Bronchial epithelial cell (primary cell): ENCODE data around the gene PNMA1. TPM values are rescaled to one million over a fixed set of nuclear protein-coding genes. Genes with fewer than 3 reads are reported as not detected.

Experiments
- DNase-seq: peaks from one replicate; pipeline ENCODE4 v3.0.0-alpha.2; 2010; ENCODE audit warnings: low read depth
- FAIRE-seq: peaks from 2 replicates; lab custom pipeline; 2011; peaks lifted over from hg19 to GRCh38; lab: Jason Lieb, UNC
- H3K27me3 ChIP-seq: 2 replicates; pipeline ENCODE4 v1.5.1; 2011; ENCODE audit warnings: low read length; ENCODE audit not compliant: control insufficient read depth, insufficient read depth
- H3K36me3 ChIP-seq: 2 replicates; pipeline ENCODE4 v1.5.1; 2011; ENCODE audit warnings: low read length; ENCODE audit not compliant: control insufficient read depth, insufficient read depth
- H3K4me3 ChIP-seq: 2 replicates; pipeline ENCODE4 v1.5.1; 2011; ENCODE audit warnings: mild to moderate bottlenecking, low read depth, low read length, control low read depth
- CTCF ChIP-seq: IDR thresholded peaks from 2 replicates; pipeline ENCODE4 v1.5.1; 2011; ENCODE audit warnings: mild to moderate bottlenecking, moderate library complexity, low read length, control low read depth, inconsistent platforms; ENCODE audit not compliant: insufficient read depth, severe bottlenecking
- total RNA-seq: library from RNA; depleted of rRNA; stranded (reverse); fragments of >200 nt; gene quantifications from 2 replicates; pipeline ENCODE4 v1.2.1, GENCODE V29; 2014

The PNMA1 gene
- total RNA-seq, 1 donor from 2014 or later = 10.5 TPM

GRCh38 chr14:73755434-73756014, 41.3 kb upstream of the PNMA1 start:
- Histone ChIP-seq H3K4me3 (no peak overlapping the region), H3K36me3 (peaks cover 1% of the 10 kb centered on the region), H3K27me3 (no peaks in the 10 kb centered on the region)
- DNase-seq = peak; percentile 73
- TF ChIP-seq CTCF = no peak
- no peak for FAIRE-seq

- DNase-seq = no peak
- no peak overlapping the region for H3K4me3 ChIP-seq
- no peaks in the 10 kb centered on the region for H3K27me3 ChIP-seq
- peaks cover 1% of the 10 kb centered on the region for H3K36me3 ChIP-seq
- no peak for TF ChIP-seq CTCF
- FAIRE-seq = no peak
Measured at GRCh38 chr14:73754911-73755360, 40.8 kb upstream of the PNMA1 start.

- TF ChIP-seq CTCF = no peak
- DNase-seq = no peak
- FAIRE-seq = no peak
- H3K4me3 ChIP-seq = no peak overlapping the region
- peaks cover 1% of the 10 kb centered on the region for H3K36me3 ChIP-seq
- H3K27me3 ChIP-seq = no peaks in the 10 kb centered on the region
Measured at GRCh38 chr14:73753887-73754795, 40.0 kb upstream of the PNMA1 start.

GRCh38 chr14:73753124-73753886, 39.1 kb upstream of the PNMA1 start:
- Histone ChIP-seq H3K36me3 (peaks cover 1% of the 10 kb centered on the region), H3K27me3 (no peaks in the 10 kb centered on the region), H3K4me3 (no peak overlapping the region)
- no peak for TF ChIP-seq CTCF
- DNase-seq (peak; percentile 54), FAIRE-seq (no peak)

- TF ChIP-seq CTCF = peak; percentile 33
- DNase-seq (no peak), FAIRE-seq (no peak)
- H3K36me3 ChIP-seq = peaks cover 2% of the 10 kb centered on the region
- H3K27me3 ChIP-seq = no peaks in the 10 kb centered on the region
- H3K4me3 ChIP-seq = no peak overlapping the region
Measured at GRCh38 chr14:73752297-73752992, 38.3 kb upstream of the PNMA1 start.
